Esophagus muscularis mucosa (tissue), 4 donors: ENCODE data around the gene ERBB4. TPM values are rescaled to one million over a fixed set of nuclear protein-coding genes. Genes with fewer than 3 reads are reported as not detected.

Source experiments
- DNase-seq: peaks from one replicate; pipeline ENCODE4 v3.0.0-alpha.2; 2017; ENCODE audit errors: extremely low spot score
- H3K27ac ChIP-seq, 4 donors: fragments of 200-600 bp; sonication (generic); replicated peaks in 1 of 4; 1 replicate in 3 of 4; 2 replicates in 1 of 4; pipeline ENCODE4 v1.5.1; 2016 to 2019; ENCODE audit warnings: mild to moderate bottlenecking in 1 of 4
- H3K27me3 ChIP-seq, 4 donors: fragments of 200-600 bp; sonication (generic); one replicate each; pipeline versions ENCODE4 v1.5.1 to v1.6.0; 2016 to 2019
- H3K36me3 ChIP-seq, 4 donors: fragments of 200-600 bp; sonication (generic); one replicate each; pipeline ENCODE4 v1.5.1; 2016 to 2019
- H3K4me1 ChIP-seq, 4 donors: fragments of 200-600 bp; sonication (generic); one replicate each; pipeline ENCODE4 v1.5.1; 2016 to 2019
- H3K4me3 ChIP-seq, 4 donors: fragments of 200-600 bp; sonication (generic); 1 replicate in 2 of 4; 2 replicates in 2 of 4; pipeline ENCODE4 v1.5.1; 2016 to 2019; ENCODE audit warnings: mild to moderate bottlenecking in 4 of 4, moderate library complexity in 1 of 4
- H3K9me3 ChIP-seq, 4 donors: fragments of 200-600 bp; sonication (generic); 1 replicate in 3 of 4; 2 replicates in 1 of 4; pipeline ENCODE4 v1.5.1; 2016 to 2019
- CTCF ChIP-seq, 3 experiments: fragments of 200-600 bp in 2 of 3; fragments of 450-650 bp in 1 of 3; sonication (generic) in 2 of 3; IDR thresholded peaks; one replicate each; pipeline ENCODE4 v1.5.1; 2017 to 2019; ENCODE audit warnings: antibody characterized with exemption in 3 of 3, mild to moderate bottlenecking in 2 of 3, moderate library complexity in 1 of 3
- EP300 ChIP-seq: sonication (generic); formaldehyde crosslinking; IDR thresholded peaks from one replicate; pipeline ENCODE4 v1.6.1; 2017; ENCODE audit warnings: antibody characterized with exemption
- POLR2A ChIP-seq: fragments of 450-650 bp; IDR thresholded peaks from one replicate; pipeline ENCODE4 v1.6.1; 2017; ENCODE audit warnings: antibody characterized with exemption, moderate library complexity, mild to moderate bottlenecking, low read depth
- POLR2AphosphoS5 ChIP-seq, 2 donors: sonication (generic); formaldehyde crosslinking; IDR thresholded peaks; one replicate each; pipeline ENCODE4 v1.6.1; 2017; ENCODE audit warnings: antibody characterized with exemption in 2 of 2
- WGBS: methylation state at CpG from one replicate; pipeline ENCODE4 v1.1.5; 2018; 5-methylcytosine and 5-hydroxymethylcytosine counted together
- intact Hi-C: fragments of 100-400 bp; cut with DNase I; formaldehyde crosslinking; loops from one replicate; pipeline ENCODE4 v1.15.1; 2023
- total RNA-seq, 4 donors: library from RNA; depleted of rRNA; stranded (reverse); fragments of >200 nt; gene quantifications; one replicate each; pipeline versions ENCODE4 v1.1.0 to v1.2.1, GENCODE V29; 2016

The ERBB4 gene
- total RNA-seq, 4 donors from 2014 or later, result under 0.01 to 0.19 (median 0.17) TPM

- no peak for TF ChIP-seq CTCF (IDR thresholded peaks at IDR 0.05)
- TF ChIP-seq POLR2A, result no peak
- TF ChIP-seq EP300, result no peak
- no peak for TF ChIP-seq POLR2AphosphoS5 (IDR thresholded peaks at IDR 0.05)
- no peak overlapping the region for H3K27ac ChIP-seq
- H3K9me3 ChIP-seq, result no peaks in the 10 kb centered on the region
- intact Hi-C loops, result no loop called here
- H3K4me1 ChIP-seq, result peaks cover 0 to 3% (median 0%) of the 10 kb centered on the region in 4 donors
- 21% methylated on average over 1 of the region's 1 CpG for WGBS
- H3K36me3 ChIP-seq, result no peaks in the 10 kb centered on the region
- DNase-seq, result no peak
- no peak overlapping the region for H3K4me3 ChIP-seq
- no peaks in the 10 kb centered on the region for H3K27me3 ChIP-seq
Observed at GRCh38 chr2:212284166-212284565, 254.4 kb downstream of the ERBB4 start.

GRCh38 chr2:212282671-212283261, 255.8 kb downstream of the ERBB4 start:
- H3K27me3 ChIP-seq, result no peaks in the 10 kb centered on the region
- no peak overlapping the region for H3K4me3 ChIP-seq
- no peak for DNase-seq
- intact Hi-C loops, result no loop called here
- TF ChIP-seq EP300 (no peak), CTCF (IDR thresholded peaks at IDR 0.05) (no peak), POLR2A (no peak), POLR2AphosphoS5 (IDR thresholded peaks at IDR 0.05) (no peak)
- H3K4me1 ChIP-seq, result peaks cover 0 to 3% (median 0%) of the 10 kb centered on the region in 4 donors
- H3K27ac ChIP-seq, result no peak overlapping the region
- H3K36me3 ChIP-seq, result no peaks in the 10 kb centered on the region
- WGBS, result 56% methylated on average over 3 of the region's 3 CpGs
- H3K9me3 ChIP-seq, result no peaks in the 10 kb centered on the region

- no peak overlapping the region for H3K27ac ChIP-seq
- no peaks in the 10 kb centered on the region for H3K27me3 ChIP-seq
- 78% methylated on average over 3 of the region's 3 CpGs for WGBS
- TF ChIP-seq POLR2A (no peak), EP300 (no peak), POLR2AphosphoS5 (IDR thresholded peaks at IDR 0.05) (no peak), CTCF (IDR thresholded peaks at IDR 0.05) (no peak)
- peaks cover 0 to 1% (median 0%) of the 10 kb centered on the region in 4 donors for H3K4me1 ChIP-seq
- H3K4me3 ChIP-seq, result no peak overlapping the region
- no peaks in the 10 kb centered on the region for H3K36me3 ChIP-seq
- H3K9me3 ChIP-seq, result no peaks in the 10 kb centered on the region
- intact Hi-C loops, result no loop called here
- no peak for DNase-seq
Observed at GRCh38 chr2:212276813-212277212, 261.8 kb downstream of the ERBB4 start.

- peaks cover 0 to 5% (median 0%) of the 10 kb centered on the region in 4 donors for H3K4me1 ChIP-seq
- no peaks in the 10 kb centered on the region for H3K36me3 ChIP-seq
- WGBS, result 95% methylated on average over 2 of the region's 2 CpGs
- intact Hi-C loops, result no loop called here
- no peaks in the 10 kb centered on the region for H3K27me3 ChIP-seq
- no peak overlapping the region for H3K27ac ChIP-seq
- no peaks in the 10 kb centered on the region for H3K9me3 ChIP-seq
- DNase-seq, result no peak
- H3K4me3 ChIP-seq, result no peak overlapping the region
- TF ChIP-seq POLR2A (no peak), POLR2AphosphoS5 (IDR thresholded peaks at IDR 0.05) (no peak)
Observed at GRCh38 chr2:212274215-212274614, 264.4 kb downstream of the ERBB4 start.

- Histone ChIP-seq H3K27me3 (no peaks in the 10 kb centered on the region), H3K4me3 (no peak overlapping the region), H3K27ac (no peak overlapping the region), H3K36me3 (no peaks in the 10 kb centered on the region), H3K9me3 (no peaks in the 10 kb centered on the region), H3K4me1 (peaks cover 0 to 5% (median 0%) of the 10 kb centered on the region in 4 donors)
- no peak for DNase-seq
- 50% methylated on average over 3 of the region's 3 CpGs for WGBS
- TF ChIP-seq POLR2AphosphoS5 (IDR thresholded peaks at IDR 0.05) (no peak), POLR2A (no peak), CTCF (IDR thresholded peaks at IDR 0.05) (no peak), EP300 (no peak)
- intact Hi-C loops, result no loop called here
Observed at GRCh38 chr2:212271583-212271982, 267.0 kb downstream of the ERBB4 start.
